Mesenteric fat pad (tissue), 1 donor: ENCODE data around the gene NBEA. TPM values are rescaled to one million over a fixed set of nuclear protein-coding genes. Genes with fewer than 3 reads are reported as not detected.

Source experiments
- DNase-seq: peaks from one replicate; pipeline ENCODE4 v3.0.0-alpha.2; 2020; ENCODE audit warnings: low spot score
- total RNA-seq: library from RNA; stranded (reverse); fragmentation: NEBNext Ultra II Directional; extraction: Animal tissue kit (Norgen Biotek cat#: 25700); gene quantifications from one replicate; pipeline ENCODE4 v1.2.1, GENCODE V29; 2021
- donor health status: DM: yes; HTN: yes; CAD: no.

NBEA gene
- total RNA-seq, 1 donor from 2014 or later: 3.7 TPM

- DNase-seq: no peak
These were observed 222.4 kb downstream of the NBEA start for GRCh38 chr13:35164324-35164932.

- no peak for DNase-seq
These were observed 223.1 kb downstream of the NBEA start for GRCh38 chr13:35165205-35165604.

- DNase-seq: no peak
These were observed 237.4 kb downstream of the NBEA start for GRCh38 chr13:35179494-35179893.

DNA sequence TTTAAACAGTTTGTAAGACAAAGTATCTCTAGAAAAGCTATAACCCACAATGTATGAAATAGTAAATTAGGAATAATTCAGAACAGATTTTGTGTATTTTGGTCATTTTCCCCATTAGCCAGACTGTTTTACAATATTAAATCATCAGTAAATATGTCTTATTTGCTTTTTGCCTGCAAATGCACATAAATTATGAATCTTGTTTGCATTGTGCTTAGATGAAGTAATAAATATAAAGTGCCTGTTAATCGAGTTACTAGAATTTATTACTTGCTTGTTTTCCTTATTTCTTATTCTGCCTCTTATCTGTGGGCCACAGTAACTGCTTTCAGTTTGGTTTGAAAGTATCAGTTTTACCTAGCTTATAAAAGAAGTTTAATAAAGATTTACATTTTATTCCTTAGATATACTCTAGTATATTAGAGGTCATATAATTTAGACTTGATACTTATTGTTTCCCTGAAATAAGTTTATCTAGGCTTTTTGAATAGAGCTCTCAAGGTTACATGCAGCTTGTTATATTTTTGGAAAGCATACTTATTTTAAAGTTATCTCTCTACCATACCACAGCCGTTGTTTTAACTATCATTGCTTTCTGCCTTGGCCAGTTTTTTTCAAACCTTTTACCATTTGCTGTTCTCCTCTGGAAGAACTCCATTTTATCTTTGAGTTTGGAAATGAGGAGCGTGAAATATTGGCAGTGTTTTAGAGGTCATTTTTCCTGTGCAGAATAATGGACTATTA lies 238.0 kb downstream of the NBEA start:
- no peak for DNase-seq

DNA sequence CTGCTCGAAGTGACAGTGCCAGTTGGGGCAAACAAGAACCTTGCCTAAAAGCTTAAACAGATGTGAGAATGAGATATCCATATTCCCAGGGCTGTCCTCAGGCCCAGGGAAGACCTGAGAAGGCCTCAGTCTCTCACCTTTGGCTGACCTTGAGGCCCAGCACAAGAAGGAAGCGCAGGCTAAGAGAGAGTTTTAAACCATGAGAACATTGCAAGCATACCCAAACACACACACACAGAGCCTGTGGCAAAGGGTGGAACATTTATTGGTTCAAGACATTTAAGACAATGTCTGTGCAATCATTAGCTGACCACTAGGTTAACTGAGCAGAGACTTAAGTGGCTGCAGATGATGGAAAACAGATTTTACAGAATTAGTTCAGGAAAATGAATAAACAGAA lies 248.2 kb downstream of the NBEA start:
- DNase-seq: no peak

DNA sequence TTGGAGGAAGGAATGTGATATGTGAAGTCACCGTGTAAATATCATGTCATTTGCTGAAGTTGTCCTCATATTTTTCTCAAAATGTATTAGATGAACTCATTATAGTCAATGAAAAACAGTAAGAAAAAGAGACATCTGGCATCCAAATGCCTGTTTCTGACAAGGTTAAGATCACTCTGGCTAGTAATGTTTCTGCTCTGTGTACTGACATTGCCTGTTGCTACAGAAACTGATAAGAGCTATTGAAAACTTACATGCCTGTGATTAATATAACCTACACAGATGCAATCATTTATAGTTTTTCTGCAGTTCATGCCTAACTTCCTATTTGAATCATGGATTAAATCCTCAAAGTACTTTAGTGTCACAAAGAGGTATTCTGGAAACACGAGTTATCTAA lies 249.8 kb downstream of the NBEA start:
- DNase-seq: no peak

- no peak for DNase-seq
These were observed 256.6 kb downstream of the NBEA start for GRCh38 chr13:35198613-35199200.

- no peak for DNase-seq
These were observed 266.5 kb downstream of the NBEA start for GRCh38 chr13:35208587-35208986.

GRCh38 chr13:35210261-35210660 lies 268.2 kb downstream of the NBEA start:
- no peak for DNase-seq

DNA sequence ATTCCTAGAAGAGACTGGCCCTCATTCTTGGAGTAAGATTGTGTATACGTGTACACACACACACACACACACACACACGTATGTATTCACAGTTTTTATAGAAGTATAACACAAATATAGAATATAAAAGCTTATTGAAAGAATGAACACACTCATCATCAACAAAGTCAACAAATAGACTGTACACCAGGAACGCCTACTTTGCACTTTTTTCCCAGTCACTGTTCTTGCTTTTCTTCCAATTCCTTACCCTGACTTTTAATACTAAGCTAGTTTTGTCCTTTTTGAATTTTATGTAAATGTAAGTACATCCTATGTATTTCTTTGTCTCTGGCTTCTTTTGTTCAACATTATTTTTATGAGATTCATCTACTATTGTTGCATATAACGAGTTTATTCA lies 269.9 kb downstream of the NBEA start:
- DNase-seq: no peak

GRCh38 chr13:35213911-35214310 lies 271.8 kb downstream of the NBEA start:
- DNase-seq: no peak

DNA sequence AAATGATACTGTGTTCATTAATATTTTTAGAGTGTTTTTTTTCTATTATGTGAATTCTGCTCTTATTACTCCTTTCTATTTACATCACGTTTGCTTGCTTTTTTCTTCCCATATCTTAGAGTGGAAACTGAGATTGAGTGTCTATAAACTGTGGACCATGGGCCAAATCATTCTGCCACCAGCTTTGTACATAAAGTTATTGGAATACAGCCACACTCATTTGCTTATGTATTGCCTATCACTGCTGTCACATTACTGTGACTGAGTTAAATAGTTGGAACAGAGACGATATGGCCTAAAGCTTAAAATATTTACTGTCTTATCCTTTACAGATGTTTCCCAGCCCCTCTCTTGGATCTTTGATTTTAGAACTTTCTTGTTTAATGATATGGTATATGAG lies 274.1 kb downstream of the NBEA start:
- no peak for DNase-seq

DNA sequence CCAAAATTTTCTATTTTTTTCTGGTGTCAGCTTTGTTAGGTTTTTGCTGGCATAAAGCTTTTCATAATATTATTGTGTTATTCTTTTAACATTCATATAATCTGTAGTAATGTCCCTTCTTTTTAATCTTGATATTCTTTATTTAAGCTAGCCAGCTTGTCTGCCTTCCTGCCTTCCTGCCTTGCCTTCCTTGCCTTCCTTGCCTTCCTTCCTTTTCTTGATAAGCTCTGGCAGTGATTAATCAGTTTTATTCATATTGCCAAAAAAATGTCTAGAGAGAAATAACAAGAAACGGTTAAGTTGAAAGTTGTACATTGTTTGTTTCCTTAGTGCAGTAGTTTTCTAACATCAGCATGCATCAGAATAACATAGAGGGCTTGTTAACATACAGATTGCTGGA lies 277.0 kb downstream of the NBEA start:
- DNase-seq: no peak

GRCh38 chr13:35225159-35225558 lies 283.1 kb downstream of the NBEA start:
- DNase-seq: no peak

GRCh38 chr13:35225582-35225981 lies 283.5 kb downstream of the NBEA start:
- no peak for DNase-seq

GRCh38 chr13:35228536-35228935 lies 286.5 kb downstream of the NBEA start:
- no peak for DNase-seq

- no peak for DNase-seq
These were observed 289.4 kb downstream of the NBEA start for GRCh38 chr13:35231426-35231825.

- no peak for DNase-seq
These were observed 296.2 kb downstream of the NBEA start for GRCh38 chr13:35238274-35238673.

- no peak for DNase-seq
These were observed 310.6 kb downstream of the NBEA start for GRCh38 chr13:35252536-35253205.

DNA sequence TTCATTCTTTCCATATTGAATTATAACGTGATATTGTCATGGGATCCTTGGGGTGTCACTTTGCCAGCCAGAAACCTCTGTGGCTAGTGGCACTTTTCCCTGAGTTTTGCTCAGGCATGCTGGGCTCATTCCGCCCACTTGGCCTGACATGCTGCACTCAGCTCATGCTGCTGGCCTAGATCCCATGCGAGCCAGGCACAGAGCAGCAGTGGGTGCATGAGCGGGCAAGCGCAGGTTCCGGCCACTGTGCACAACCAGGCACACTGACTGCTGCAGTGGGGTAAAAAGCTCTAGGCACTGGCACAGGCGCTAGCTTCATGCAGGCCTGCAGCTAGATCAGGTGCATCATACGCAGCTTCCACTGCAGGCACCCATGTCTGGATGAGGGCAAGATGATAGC lies 313.2 kb downstream of the NBEA start:
- DNase-seq: no peak

- DNase-seq: no peak
These were observed 314.5 kb downstream of the NBEA start for GRCh38 chr13:35256459-35257148.

- no peak for DNase-seq
These were observed 318.2 kb downstream of the NBEA start for GRCh38 chr13:35260316-35260715.
